ENCODE measurements around the gene FAM171A1.

Gene FAM171A1

GRCh38 chr10:15242261-15242840, 128.7 kb downstream of the FAM171A1 start:
- DNase-seq (ENCODE audit: low read depth): no peak

- no peak for DNase-seq (ENCODE audit: low read depth)
Measured at GRCh38 chr10:15241306-15241705, 129.8 kb downstream of the FAM171A1 start.

- no peak for DNase-seq (ENCODE audit: low read depth)
Measured at GRCh38 chr10:15238555-15239335, 132.3 kb downstream of the FAM171A1 start.

- no peak for DNase-seq (ENCODE audit: low read depth)
Measured at GRCh38 chr10:15237351-15237750, 133.7 kb downstream of the FAM171A1 start.

- no peak for DNase-seq (ENCODE audit: low read depth)
Measured at GRCh38 chr10:15236340-15236739, 134.7 kb downstream of the FAM171A1 start.

GRCh38 chr10:15232279-15232678, 138.8 kb downstream of the FAM171A1 start:
- no peak for DNase-seq (ENCODE audit: low read depth)

- DNase-seq (ENCODE audit: low read depth): no peak
Measured at GRCh38 chr10:15231426-15231825, 139.7 kb downstream of the FAM171A1 start.

GRCh38 chr10:15230257-15230656, 140.8 kb downstream of the FAM171A1 start:
- DNase-seq (ENCODE audit: low read depth): no peak

- DNase-seq (ENCODE audit: low read depth): no peak
Measured at GRCh38 chr10:15229268-15229667, 141.8 kb downstream of the FAM171A1 start.

- DNase-seq (ENCODE audit: low read depth): no peak
Measured at GRCh38 chr10:15228426-15228825, 142.7 kb downstream of the FAM171A1 start.

- no peak for DNase-seq (ENCODE audit: low read depth)
Measured at GRCh38 chr10:15227611-15228372, 143.3 kb downstream of the FAM171A1 start.

GRCh38 chr10:15225511-15225910, 145.6 kb downstream of the FAM171A1 start:
- no peak for DNase-seq (ENCODE audit: low read depth)

GRCh38 chr10:15224948-15225347, 146.1 kb downstream of the FAM171A1 start:
- DNase-seq (ENCODE audit: low read depth): no peak

GRCh38 chr10:15223174-15223573, 147.9 kb downstream of the FAM171A1 start:
- DNase-seq (ENCODE audit: low read depth): no peak

- no peak for DNase-seq (ENCODE audit: low read depth)
Measured at GRCh38 chr10:15222511-15222910, 148.6 kb downstream of the FAM171A1 start.

GRCh38 chr10:15220445-15220844, 150.6 kb downstream of the FAM171A1 start:
- no peak for DNase-seq (ENCODE audit: low read depth)

GRCh38 chr10:15216700-15217099, 154.4 kb downstream of the FAM171A1 start:
- no peak for DNase-seq (ENCODE audit: low read depth)

GRCh38 chr10:15214237-15214636, 156.9 kb downstream of the FAM171A1 start:
- no peak for DNase-seq (ENCODE audit: low read depth)

- DNase-seq (ENCODE audit: low read depth): no peak
Measured at GRCh38 chr10:15213461-15213861, 157.6 kb downstream of the FAM171A1 start.

- DNase-seq (ENCODE audit: low read depth): no peak
Measured at GRCh38 chr10:15211464-15211979, 159.6 kb downstream of the FAM171A1 start.

GRCh38 chr10:15210521-15210920, 160.6 kb downstream of the FAM171A1 start:
- no peak for DNase-seq (ENCODE audit: low read depth)

GRCh38 chr10:15209827-15210509, 161.1 kb downstream of the FAM171A1 start:
- DNase-seq (ENCODE audit: low read depth): peak; percentile 65
